Left lung (tissue), 10 donors: ENCODE measurements around the gene TRIM50. TPM values are rescaled to one million over a fixed set of nuclear protein-coding genes. Genes with fewer than 3 reads are reported as not detected.

Experiments used
- ATAC-seq: fragments of 200-7000 bp; cut with Tn5 transposase; one replicate; pipeline ENCODE4 v1.9.1; 2020; ENCODE audit warnings: moderate library complexity
- DNase-seq, 4 donors: peaks; one replicate each; pipeline ENCODE4 v3.0.0-alpha.2; 2013 to 2020
- H3K27ac ChIP-seq, 2 donors: fragments of 200-600 bp; sonication (generic) in 1 of 2; one replicate each; pipeline versions ENCODE4 v1.5.0 to v1.8.0; 2020 to 2021
- H3K27me3 ChIP-seq, 2 donors: fragments of 200-600 bp; sonication (generic) in 1 of 2; one replicate each; pipeline versions ENCODE4 v1.5.0 to v1.8.0; 2020 to 2021
- H3K36me3 ChIP-seq, 2 donors: fragments of 200-600 bp; sonication (generic) in 1 of 2; one replicate each; pipeline versions ENCODE4 v1.5.0 to v1.8.0; 2020 to 2021
- H3K4me1 ChIP-seq, 2 donors: fragments of 200-600 bp; one replicate each; pipeline ENCODE4 v1.8.0; 2021
- H3K4me3 ChIP-seq, 2 donors: fragments of 200-600 bp; sonication (generic) in 1 of 2; one replicate each; pipeline versions ENCODE4 v1.5.0 to v1.8.0; 2020 to 2021; ENCODE audit warnings: mild to moderate bottlenecking in 1 of 2
- H3K9me3 ChIP-seq, 2 donors: fragments of 200-600 bp; sonication (generic) in 1 of 2; one replicate each; pipeline versions ENCODE4 v1.5.0 to v1.8.0; 2020 to 2021
- CTCF ChIP-seq, 2 donors: fragments of 200-600 bp; sonication (generic) in 1 of 2; IDR thresholded peaks; one replicate each; pipeline versions ENCODE4 v1.5.0 to v1.8.0; 2021; ENCODE audit warnings: antibody characterized with exemption in 2 of 2
- intact Hi-C, 2 donors: fragments of 100-400 bp; cut with DNase I; formaldehyde crosslinking; loops; one replicate each; pipeline versions ENCODE4 v1.11.2 to v1.14.2; 2022
- polyA plus RNA-seq, 6 donors: library from polyadenylated mRNA; unstranded; fragments of 120-200 nt; gene quantifications; one replicate each; pipeline ENCODE4 v1.2.1, GENCODE V29; 2013; ENCODE audit not compliant: insufficient read length in 6 of 6
- total RNA-seq, 2 donors: library from RNA; stranded (reverse); fragmentation: NEBNext Ultra II Directional; extraction: Animal tissue kit (Norgen Biotek cat#: 25700); gene quantifications; one replicate each; pipeline ENCODE4 v1.2.1, GENCODE V29; 2021
- donor health status: DM: no; HTN: yes; CAD: no.
- donor health status: DM: no; HTN: no; CAD: no.

Gene TRIM50
- total and polyA plus RNA-seq, 8 donors = 0.20 to 0.38 (median 0.28) TPM; not detected in 1

GRCh38 chr7:73354821-73355220 lies 26.9 kb upstream of the TRIM50 start:
- DNase-seq (no peak), ATAC-seq (no peak)
- intact Hi-C loops = no loop called here
- Histone ChIP-seq H3K9me3 (no peaks in the 10 kb centered on the region), H3K27ac (no peak overlapping the region), H3K4me1 (peaks cover 0 to 5% of the 10 kb centered on the region in 2 donors), H3K36me3 (no peaks in the 10 kb centered on the region), H3K4me3 (no peak overlapping the region), H3K27me3 (no peaks in the 10 kb centered on the region)
- TF ChIP-seq CTCF (IDR thresholded peaks at IDR 0.05) = no peak

GRCh38 chr7:73354196-73354595 lies 26.3 kb upstream of the TRIM50 start:
- no peak for TF ChIP-seq CTCF (IDR thresholded peaks at IDR 0.05)
- H3K4me1 ChIP-seq = peaks cover 0 to 5% of the 10 kb centered on the region in 2 donors
- no peaks in the 10 kb centered on the region for H3K27me3 ChIP-seq
- H3K36me3 ChIP-seq = no peaks in the 10 kb centered on the region
- H3K4me3 ChIP-seq = no peak overlapping the region
- DNase-seq (no peak), ATAC-seq (no peak)
- no peak overlapping the region for H3K27ac ChIP-seq
- no peaks in the 10 kb centered on the region for H3K9me3 ChIP-seq
- intact Hi-C loops = no loop called here

- intact Hi-C loops = no loop called here
- no peak overlapping the region for H3K27ac ChIP-seq
- no peaks in the 10 kb centered on the region for H3K4me1 ChIP-seq
- no peaks in the 10 kb centered on the region for H3K36me3 ChIP-seq
- H3K9me3 ChIP-seq = no peaks in the 10 kb centered on the region
- no peak for DNase-seq
- no peak for TF ChIP-seq CTCF (IDR thresholded peaks at IDR 0.05)
- ATAC-seq = no peak
- H3K4me3 ChIP-seq = no peak overlapping the region
- no peaks in the 10 kb centered on the region for H3K27me3 ChIP-seq
These were observed 25.4 kb upstream of the TRIM50 start for GRCh38 chr7:73353243-73353642.

- TF ChIP-seq CTCF (IDR thresholded peaks at IDR 0.05) = no peak
- H3K27ac ChIP-seq = no peak overlapping the region
- H3K27me3 ChIP-seq = no peaks in the 10 kb centered on the region
- DNase-seq = no peak
- H3K4me3 ChIP-seq = no peak overlapping the region
- no peak for ATAC-seq
- intact Hi-C loops = no loop called here
- no peaks in the 10 kb centered on the region for H3K4me1 ChIP-seq
- H3K9me3 ChIP-seq = no peaks in the 10 kb centered on the region
- H3K36me3 ChIP-seq = no peaks in the 10 kb centered on the region
These were observed 24.9 kb upstream of the TRIM50 start for GRCh38 chr7:73352784-73353183.

- Histone ChIP-seq H3K36me3 (no peaks in the 10 kb centered on the region), H3K27me3 (no peaks in the 10 kb centered on the region), H3K27ac (no peak overlapping the region), H3K9me3 (no peaks in the 10 kb centered on the region), H3K4me1 (no peaks in the 10 kb centered on the region), H3K4me3 (no peak overlapping the region)
- intact Hi-C loops = no loop called here
- DNase-seq (no peak), ATAC-seq (no peak)
- TF ChIP-seq CTCF (IDR thresholded peaks at IDR 0.05) = no peak
These were observed 23.7 kb upstream of the TRIM50 start for GRCh38 chr7:73351447-73352167.
